DOHH2 (cell line): ENCODE data around the gene RPS6KL1.

Source experiments
- EZH2phosphoT487 ChIP-seq: fragments of 200-600 bp; sonication (generic); IDR thresholded peaks from 2 replicates; pipeline ENCODE4 v1.6.1; 2017; ENCODE audit warnings: borderline replicate concordance, mild to moderate bottlenecking, antibody characterized with exemption, low read length, moderate library complexity, mixed read lengths
- TF ChIP-seq, protein P1 (sequence below): fragments of 200-600 bp; sonication (generic); IDR thresholded peaks from one replicate; pipeline ENCODE4 v1.5.1; 2014; ENCODE audit warnings: antibody characterized with exemption, mild to moderate bottlenecking, low read depth, low read length; ENCODE audit not compliant: poor library complexity, severe bottlenecking

DNA sequence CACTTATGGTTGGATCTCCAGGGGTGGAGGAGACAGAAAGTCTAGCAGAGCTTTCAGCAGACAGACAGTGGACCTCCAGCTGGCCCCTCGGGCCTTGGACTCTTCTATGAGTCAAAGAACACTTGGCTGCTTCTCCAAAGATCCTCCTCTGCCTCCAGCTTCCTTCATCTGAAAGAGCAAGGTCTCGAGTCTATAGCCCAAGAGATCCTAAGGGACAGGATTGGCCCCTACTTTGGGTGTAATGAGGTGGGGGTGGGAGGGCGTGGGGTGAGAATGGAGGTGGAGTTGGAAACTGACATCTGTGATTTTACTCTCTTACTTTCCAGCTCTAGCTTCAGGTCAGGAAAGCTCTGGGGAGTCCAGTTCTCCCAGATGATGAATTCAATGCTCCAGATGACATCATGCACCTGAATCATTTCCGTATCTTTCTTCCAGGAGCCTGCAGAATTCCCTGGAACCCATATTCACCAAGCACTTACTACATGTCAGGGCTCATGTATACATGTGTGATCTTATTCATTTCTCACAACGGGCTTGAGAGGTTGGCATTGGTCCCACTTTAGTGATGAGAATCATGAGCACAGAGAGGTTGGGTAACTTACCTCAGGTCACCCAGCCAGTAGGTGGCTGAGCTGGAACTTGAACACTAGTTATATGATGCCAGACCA, 42.6 kb upstream of the RPS6KL1 start:
- TF ChIP-seq EZH2phosphoT487, result no peak
- TF ChIP-seq, protein P1, sequence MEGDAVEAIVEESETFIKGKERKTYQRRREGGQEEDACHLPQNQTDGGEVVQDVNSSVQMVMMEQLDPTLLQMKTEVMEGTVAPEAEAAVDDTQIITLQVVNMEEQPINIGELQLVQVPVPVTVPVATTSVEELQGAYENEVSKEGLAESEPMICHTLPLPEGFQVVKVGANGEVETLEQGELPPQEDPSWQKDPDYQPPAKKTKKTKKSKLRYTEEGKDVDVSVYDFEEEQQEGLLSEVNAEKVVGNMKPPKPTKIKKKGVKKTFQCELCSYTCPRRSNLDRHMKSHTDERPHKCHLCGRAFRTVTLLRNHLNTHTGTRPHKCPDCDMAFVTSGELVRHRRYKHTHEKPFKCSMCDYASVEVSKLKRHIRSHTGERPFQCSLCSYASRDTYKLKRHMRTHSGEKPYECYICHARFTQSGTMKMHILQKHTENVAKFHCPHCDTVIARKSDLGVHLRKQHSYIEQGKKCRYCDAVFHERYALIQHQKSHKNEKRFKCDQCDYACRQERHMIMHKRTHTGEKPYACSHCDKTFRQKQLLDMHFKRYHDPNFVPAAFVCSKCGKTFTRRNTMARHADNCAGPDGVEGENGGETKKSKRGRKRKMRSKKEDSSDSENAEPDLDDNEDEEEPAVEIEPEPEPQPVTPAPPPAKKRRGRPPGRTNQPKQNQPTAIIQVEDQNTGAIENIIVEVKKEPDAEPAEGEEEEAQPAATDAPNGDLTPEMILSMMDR, result no peak
